Activated T-helper 1 cell treated with anti-CD3 and anti-CD28 coated beads, Interleukin-12 subunit alpha, Interleukin-12 subunit beta, Interleukin-2, Interleukin-4 antibody, amounts not matched to agents 30 ng/mL and 10 ng/mL and 1 ng/mL, durations not matched to agents 14 hours and 24 hours and 36 hours (primary cell): ENCODE measurements around the gene GPATCH8. TPM values are rescaled to one million over a fixed set of nuclear protein-coding genes. Genes with fewer than 3 reads are reported as not detected.
"Not testable (repeated sequence)": the region's sequence is repeated elsewhere in the genome, so short reads cannot be mapped to it uniquely, and the experiment has no call there.

Experiments
- DNase-seq: peaks from one replicate; pipeline ENCODE4 v3.0.0; 2021; ENCODE audit warnings: low spot score
- H3K27ac Mint-ChIP-seq: one replicate; pipeline ENCODE4 v1.8.0; 2021; ENCODE audit warnings: mild to moderate bottlenecking, mixed read lengths
- H3K27me3 Mint-ChIP-seq: one replicate; pipeline ENCODE4 v1.8.0; 2022; ENCODE audit warnings: mild to moderate bottlenecking, moderate library complexity, mixed read lengths; ENCODE audit not compliant: insufficient read depth
- H3K36me3 Mint-ChIP-seq: one replicate; pipeline ENCODE4 v1.8.0; 2021; ENCODE audit warnings: low read depth, mixed read lengths
- H3K4me1 Mint-ChIP-seq: one replicate; pipeline ENCODE4 v1.8.0; 2021; ENCODE audit warnings: low read depth, mixed read lengths
- H3K4me3 Mint-ChIP-seq: one replicate; pipeline ENCODE4 v1.8.0; 2021; ENCODE audit warnings: mild to moderate bottlenecking, moderate library complexity, mixed read lengths
- H3K9me3 Mint-ChIP-seq: one replicate; pipeline ENCODE4 v1.8.0; 2021; ENCODE audit warnings: mixed read lengths
- intact Hi-C: fragments of 100-400 bp; cut with micrococcal nuclease; formaldehyde crosslinking; loops from one replicate; pipeline ENCODE4 v1.15.1; 2024
- total RNA-seq: library from RNA; stranded (reverse); gene quantifications from 2 replicates; pipeline ENCODE4 v1.2.3, GENCODE V29; 2022

GPATCH8 gene
- total RNA-seq, 1 donor from 2014 or later, result 50.4 TPM

- intact Hi-C loops, result loop anchor here (10.0 kb wide), 1 partner anchor 325 kb away; no protein-coding TSS in a partner anchor
- no peak for DNase-seq
- no peaks in the 10 kb centered on the region for H3K4me1 Mint-ChIP-seq
- no peaks in the 10 kb centered on the region for H3K36me3 Mint-ChIP-seq
- no peak overlapping the region for H3K27ac Mint-ChIP-seq
- H3K9me3 Mint-ChIP-seq, result no peaks in the 10 kb centered on the region
- peaks cover 16% of the 10 kb centered on the region for H3K27me3 Mint-ChIP-seq
- H3K4me3 Mint-ChIP-seq, result no peak overlapping the region
These were observed 36.5 kb upstream of the GPATCH8 start for GRCh38 chr17:44539673-44540072.

GRCh38 chr17:44537922-44538321, 34.7 kb upstream of the GPATCH8 start:
- H3K9me3 Mint-ChIP-seq, H3K36me3 Mint-ChIP-seq, H3K4me3 Mint-ChIP-seq, DNase-seq, H3K4me1 Mint-ChIP-seq, H3K27me3 Mint-ChIP-seq, H3K27ac Mint-ChIP-seq: not testable (repeated sequence)
- intact Hi-C loops, result loop anchor here (10.0 kb wide), 1 partner anchor 327 kb away; no protein-coding TSS in a partner anchor

GRCh38 chr17:44536090-44536953, 33.1 kb upstream of the GPATCH8 start:
- DNase-seq, result no peak
- intact Hi-C loops, result loop anchor here (10.0 kb wide), 1 partner anchor 328 kb away; no protein-coding TSS in a partner anchor
- Mint-ChIP-seq H3K4me3 (no peak overlapping the region), H3K4me1 (peaks cover 9% of the 10 kb centered on the region), H3K27ac (no peak overlapping the region), H3K9me3 (no peaks in the 10 kb centered on the region), H3K36me3 (no peaks in the 10 kb centered on the region), H3K27me3 (peaks cover 7% of the 10 kb centered on the region)

- Mint-ChIP-seq H3K36me3 (no peaks in the 10 kb centered on the region), H3K4me3 (no peak overlapping the region), H3K27ac (no peak overlapping the region), H3K27me3 (peaks cover 11% of the 10 kb centered on the region), H3K9me3 (no peaks in the 10 kb centered on the region), H3K4me1 (peaks cover 9% of the 10 kb centered on the region)
- peak; percentile 72 for DNase-seq
- intact Hi-C loops, result loop anchor here (1.0 to 10.0 kb wide), 3 partner anchors 103 to 331 kb away; no protein-coding TSS in a partner anchor
These were observed 30.5 kb upstream of the GPATCH8 start for GRCh38 chr17:44533533-44534246.

GRCh38 chr17:44530896-44531418, 27.8 kb upstream of the GPATCH8 start:
- Mint-ChIP-seq H3K4me3 (no peak overlapping the region), H3K27ac (no peak overlapping the region), H3K4me1 (peaks cover 9% of the 10 kb centered on the region), H3K9me3 (peaks cover 7% of the 10 kb centered on the region), H3K27me3 (peaks cover 9% of the 10 kb centered on the region), H3K36me3 (no peaks in the 10 kb centered on the region)
- intact Hi-C loops, result loop anchor here (10.0 kb wide), 1 partner anchor 334 kb away; no protein-coding TSS in a partner anchor
- no peak for DNase-seq

GRCh38 chr17:44529864-44530263, 26.7 kb upstream of the GPATCH8 start:
- H3K36me3 Mint-ChIP-seq, result no peaks in the 10 kb centered on the region
- intact Hi-C loops, result loop anchor here (10.0 kb wide), 1 partner anchor 335 kb away; no protein-coding TSS in a partner anchor
- H3K4me1 Mint-ChIP-seq, result peaks cover 9% of the 10 kb centered on the region
- no peak overlapping the region for H3K27ac Mint-ChIP-seq
- H3K27me3 Mint-ChIP-seq, result peaks cover 11% of the 10 kb centered on the region
- peaks cover 7% of the 10 kb centered on the region for H3K9me3 Mint-ChIP-seq
- DNase-seq, result no peak
- H3K4me3 Mint-ChIP-seq, result no peak overlapping the region

GRCh38 chr17:44527954-44528353, 24.7 kb upstream of the GPATCH8 start:
- H3K27ac Mint-ChIP-seq, result no peak overlapping the region
- intact Hi-C loops, result no loop called here
- H3K4me1 Mint-ChIP-seq, result no peaks in the 10 kb centered on the region
- H3K27me3 Mint-ChIP-seq, result peaks cover 11% of the 10 kb centered on the region
- no peak for DNase-seq
- H3K36me3 Mint-ChIP-seq, result no peaks in the 10 kb centered on the region
- no peak overlapping the region for H3K4me3 Mint-ChIP-seq
- H3K9me3 Mint-ChIP-seq, result peaks cover 7% of the 10 kb centered on the region

- H3K36me3 Mint-ChIP-seq, result no peaks in the 10 kb centered on the region
- H3K4me3 Mint-ChIP-seq, result no peak overlapping the region
- no peaks in the 10 kb centered on the region for H3K4me1 Mint-ChIP-seq
- H3K27ac Mint-ChIP-seq, result no peak overlapping the region
- H3K27me3 Mint-ChIP-seq, result peaks cover 8% of the 10 kb centered on the region
- intact Hi-C loops, result no loop called here
- DNase-seq, result no peak
- H3K9me3 Mint-ChIP-seq, result peaks cover 7% of the 10 kb centered on the region
These were observed 23.9 kb upstream of the GPATCH8 start for GRCh38 chr17:44527102-44527501.

GRCh38 chr17:44523672-44523972, 20.4 kb upstream of the GPATCH8 start:
- intact Hi-C loops, result loop anchor here (1.0 kb wide), 1 partner anchor 123 kb away; no protein-coding TSS in a partner anchor
- Mint-ChIP-seq H3K36me3 (no peaks in the 10 kb centered on the region), H3K27me3 (peaks cover 14% of the 10 kb centered on the region), H3K4me1 (no peaks in the 10 kb centered on the region), H3K4me3 (no peak overlapping the region), H3K27ac (no peak overlapping the region), H3K9me3 (peaks cover 7% of the 10 kb centered on the region)
- DNase-seq, result no peak

GRCh38 chr17:44522883-44523671, 19.9 kb upstream of the GPATCH8 start:
- DNase-seq, result peak; percentile 25
- H3K27ac Mint-ChIP-seq, result no peak overlapping the region
- H3K4me1 Mint-ChIP-seq, result no peaks in the 10 kb centered on the region
- H3K36me3 Mint-ChIP-seq, result no peaks in the 10 kb centered on the region
- no peak overlapping the region for H3K4me3 Mint-ChIP-seq
- H3K27me3 Mint-ChIP-seq, result peaks cover 14% of the 10 kb centered on the region
- H3K9me3 Mint-ChIP-seq, result peaks cover 7% of the 10 kb centered on the region
- intact Hi-C loops, result loop anchor here (1.0 kb wide), 1 partner anchor 123 kb away; no protein-coding TSS in a partner anchor

GRCh38 chr17:44518032-44518431, 14.8 kb upstream of the GPATCH8 start:
- H3K27ac Mint-ChIP-seq, result no peak overlapping the region
- no peaks in the 10 kb centered on the region for H3K36me3 Mint-ChIP-seq
- intact Hi-C loops, result no loop called here
- no peaks in the 10 kb centered on the region for H3K4me1 Mint-ChIP-seq
- no peaks in the 10 kb centered on the region for H3K9me3 Mint-ChIP-seq
- no peak overlapping the region for H3K4me3 Mint-ChIP-seq
- H3K27me3 Mint-ChIP-seq, result peaks cover 17% of the 10 kb centered on the region
- no peak for DNase-seq
